Activated naive CD8-positive, alpha-beta T cell treated with anti-CD3 and anti-CD28 coated beads, Interleukin-2, amount 50 U/mL, for 24 hours (primary cell): ENCODE results near the gene NTRK2.

Experiments
- ATAC-seq: fragments of 150-1000 bp; cut with Tn5 transposase; one replicate; pipeline ENCODE4 v1.10.0; 2021
- DNase-seq: peaks from one replicate; pipeline ENCODE4 v3.0.0; 2021
- H3K27ac Mint-ChIP-seq: one replicate; pipeline ENCODE4 v1.8.0; 2021; ENCODE audit warnings: mild to moderate bottlenecking, mixed read lengths
- H3K27me3 Mint-ChIP-seq: one replicate; pipeline ENCODE4 v1.8.0; 2021; ENCODE audit warnings: mixed read lengths
- H3K36me3 Mint-ChIP-seq: one replicate; pipeline ENCODE4 v1.8.0; 2021; ENCODE audit warnings: low read depth, mixed read lengths
- H3K4me1 Mint-ChIP-seq: one replicate; pipeline ENCODE4 v1.8.0; 2021; ENCODE audit warnings: mixed read lengths
- H3K4me3 Mint-ChIP-seq: one replicate; pipeline ENCODE4 v1.8.0; 2021; ENCODE audit warnings: mild to moderate bottlenecking, moderate library complexity, mixed read lengths
- H3K9me3 Mint-ChIP-seq: one replicate; pipeline ENCODE4 v1.8.0; 2021; ENCODE audit warnings: mixed read lengths

The NTRK2 gene

DNA sequence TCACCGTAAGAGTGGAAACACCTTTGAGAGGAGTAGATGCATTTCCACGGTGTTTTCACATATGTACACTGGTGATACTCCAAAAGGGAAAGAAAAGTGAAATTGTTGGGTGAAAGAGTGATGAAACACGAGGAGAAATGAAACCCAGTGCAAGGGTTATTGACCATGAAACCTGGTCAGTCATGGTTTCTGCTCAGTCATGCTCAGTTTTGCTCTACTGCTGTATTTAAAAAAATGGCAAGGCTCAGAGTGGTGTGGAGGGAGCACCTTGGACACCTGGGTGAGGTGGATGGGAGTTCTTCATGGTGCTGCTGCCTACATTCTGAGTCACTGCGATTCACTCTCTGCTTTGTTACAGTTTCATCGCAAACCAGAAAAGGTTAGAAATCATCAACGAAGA lies 32.3 kb downstream of the NTRK2 start:
- no peak overlapping the region for H3K27ac Mint-ChIP-seq
- no peaks in the 10 kb centered on the region for H3K9me3 Mint-ChIP-seq
- H3K27me3 Mint-ChIP-seq, result peaks cover 11% of the 10 kb centered on the region
- H3K36me3 Mint-ChIP-seq, result no peaks in the 10 kb centered on the region
- no peak for ATAC-seq
- DNase-seq, result no peak
- no peaks in the 10 kb centered on the region for H3K4me1 Mint-ChIP-seq
- H3K4me3 Mint-ChIP-seq, result no peak overlapping the region

DNA sequence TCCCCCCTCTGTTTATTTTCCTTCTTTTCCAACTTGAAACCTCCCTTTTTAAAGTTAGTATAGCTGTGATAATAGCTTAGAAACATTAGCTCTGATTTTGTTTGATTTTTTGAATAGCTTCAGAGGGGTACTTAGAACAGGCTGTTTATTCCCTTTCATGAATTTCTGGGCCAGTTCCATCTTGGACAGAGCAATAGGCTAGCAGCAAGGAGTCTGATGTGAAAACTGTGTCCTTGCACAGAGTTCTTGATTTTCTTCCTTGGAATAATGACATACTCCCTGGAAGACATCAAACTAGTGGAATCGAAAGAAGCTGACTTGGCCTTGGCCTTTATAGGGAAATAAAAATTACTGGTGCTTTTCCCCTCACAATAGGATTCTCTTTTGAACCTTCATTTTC lies 32.9 kb downstream of the NTRK2 start:
- Mint-ChIP-seq H3K4me1 (no peaks in the 10 kb centered on the region), H3K36me3 (no peaks in the 10 kb centered on the region), H3K9me3 (no peaks in the 10 kb centered on the region), H3K27me3 (peaks cover 10% of the 10 kb centered on the region), H3K27ac (no peak overlapping the region), H3K4me3 (no peak overlapping the region)
- ATAC-seq (no peak), DNase-seq (no peak)

DNA sequence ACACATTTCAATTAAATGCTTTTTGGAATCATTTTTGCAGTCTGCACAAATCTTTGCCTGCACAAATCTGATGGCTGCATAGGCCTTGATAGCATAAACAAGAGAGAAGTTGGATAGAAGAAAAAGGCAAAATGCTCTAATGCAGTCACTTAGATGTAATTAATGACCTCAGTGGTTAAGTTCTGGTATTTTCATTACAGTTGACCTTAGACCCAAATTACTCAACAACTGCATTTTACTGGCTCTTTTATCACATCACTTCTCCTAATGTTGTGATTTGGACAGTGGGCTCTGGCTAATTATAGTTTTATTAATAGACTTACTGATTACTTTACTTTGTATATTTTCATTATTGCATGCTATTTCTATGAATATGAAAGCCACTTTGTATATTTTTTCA lies 34.3 kb downstream of the NTRK2 start:
- Mint-ChIP-seq H3K27ac (no peak overlapping the region), H3K4me3 (no peak overlapping the region), H3K27me3 (peaks cover 7% of the 10 kb centered on the region), H3K9me3 (no peaks in the 10 kb centered on the region), H3K36me3 (no peaks in the 10 kb centered on the region), H3K4me1 (no peaks in the 10 kb centered on the region)
- DNase-seq (no peak), ATAC-seq (no peak)

DNA sequence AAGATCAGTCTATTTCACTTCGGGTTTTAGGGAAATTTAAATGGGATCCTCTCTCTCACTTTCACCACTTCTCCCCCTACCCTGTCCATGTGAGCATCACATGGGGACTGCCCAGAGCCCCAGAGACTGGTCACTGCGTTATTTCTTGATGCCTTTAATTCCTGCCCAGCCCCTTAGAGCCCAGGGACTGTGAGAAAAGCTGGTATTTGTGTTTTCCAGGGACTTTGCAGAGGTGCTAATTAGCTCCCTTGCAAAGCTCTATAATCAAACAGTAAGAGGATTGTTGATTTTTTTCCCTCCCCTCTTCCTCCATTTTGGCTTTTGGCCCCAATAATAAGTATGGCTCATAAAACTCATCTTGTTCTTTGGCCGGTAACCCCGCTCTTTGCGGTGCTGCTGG lies 35.6 kb downstream of the NTRK2 start:
- peaks cover 7% of the 10 kb centered on the region for H3K4me1 Mint-ChIP-seq
- H3K4me3 Mint-ChIP-seq, result no peak overlapping the region
- H3K9me3 Mint-ChIP-seq, result no peaks in the 10 kb centered on the region
- H3K27ac Mint-ChIP-seq, result no peak overlapping the region
- no peak for DNase-seq
- peaks cover 6% of the 10 kb centered on the region for H3K27me3 Mint-ChIP-seq
- H3K36me3 Mint-ChIP-seq, result no peaks in the 10 kb centered on the region
- no peak for ATAC-seq

DNA sequence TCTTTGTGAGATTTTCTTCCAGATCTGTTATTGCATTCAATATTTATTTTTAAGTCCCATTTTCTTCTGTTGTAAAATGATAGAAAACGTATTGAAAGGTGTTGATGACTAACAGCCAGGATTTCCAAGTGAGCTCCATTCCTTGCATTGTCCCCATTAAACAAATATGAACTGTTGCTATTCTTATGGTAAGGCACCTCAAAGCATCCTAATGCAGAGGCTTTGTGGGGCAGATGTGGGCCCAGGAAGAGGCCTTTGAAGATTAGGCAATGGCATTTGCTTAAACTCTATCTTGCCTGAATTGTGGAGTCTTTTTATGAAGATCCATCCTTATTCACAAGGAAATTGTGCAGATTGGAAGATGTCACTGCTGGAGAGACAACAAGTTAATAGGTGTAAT lies 38.9 kb downstream of the NTRK2 start:
- no peak for DNase-seq
- Mint-ChIP-seq H3K4me3 (no peak overlapping the region), H3K36me3 (no peaks in the 10 kb centered on the region)

DNA sequence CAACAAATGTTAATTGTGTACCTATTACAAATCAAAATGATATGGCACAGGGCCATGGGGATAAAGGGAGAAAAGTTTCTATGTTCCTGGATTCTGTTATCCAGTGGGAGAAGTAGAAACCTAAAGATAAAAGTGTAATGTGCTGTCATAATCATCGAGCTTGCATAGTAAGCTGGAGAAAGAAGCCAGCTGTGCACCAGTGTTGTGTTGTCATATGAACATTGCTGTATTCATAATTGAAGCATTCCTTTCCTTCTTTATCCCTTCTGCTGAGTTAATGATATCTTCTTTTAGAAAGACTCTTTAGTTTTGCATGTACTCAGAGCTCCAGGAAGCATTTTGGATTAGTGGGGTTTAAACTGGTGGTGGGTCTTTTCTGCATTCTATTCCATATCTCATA lies 39.5 kb downstream of the NTRK2 start:
- Mint-ChIP-seq H3K27me3 (peaks cover 11% of the 10 kb centered on the region), H3K4me3 (no peak overlapping the region), H3K4me1 (peaks cover 9% of the 10 kb centered on the region), H3K27ac (no peak overlapping the region), H3K36me3 (no peaks in the 10 kb centered on the region), H3K9me3 (no peaks in the 10 kb centered on the region)
- DNase-seq (no peak), ATAC-seq (no peak)

More for the DNA sequence above, 38.9 kb downstream of the NTRK2 start:
- ATAC-seq, result no peak
- peaks cover 11% of the 10 kb centered on the region for H3K27me3 Mint-ChIP-seq
- peaks cover 9% of the 10 kb centered on the region for H3K4me1 Mint-ChIP-seq
- no peak overlapping the region for H3K27ac Mint-ChIP-seq
- H3K9me3 Mint-ChIP-seq, result no peaks in the 10 kb centered on the region

DNA sequence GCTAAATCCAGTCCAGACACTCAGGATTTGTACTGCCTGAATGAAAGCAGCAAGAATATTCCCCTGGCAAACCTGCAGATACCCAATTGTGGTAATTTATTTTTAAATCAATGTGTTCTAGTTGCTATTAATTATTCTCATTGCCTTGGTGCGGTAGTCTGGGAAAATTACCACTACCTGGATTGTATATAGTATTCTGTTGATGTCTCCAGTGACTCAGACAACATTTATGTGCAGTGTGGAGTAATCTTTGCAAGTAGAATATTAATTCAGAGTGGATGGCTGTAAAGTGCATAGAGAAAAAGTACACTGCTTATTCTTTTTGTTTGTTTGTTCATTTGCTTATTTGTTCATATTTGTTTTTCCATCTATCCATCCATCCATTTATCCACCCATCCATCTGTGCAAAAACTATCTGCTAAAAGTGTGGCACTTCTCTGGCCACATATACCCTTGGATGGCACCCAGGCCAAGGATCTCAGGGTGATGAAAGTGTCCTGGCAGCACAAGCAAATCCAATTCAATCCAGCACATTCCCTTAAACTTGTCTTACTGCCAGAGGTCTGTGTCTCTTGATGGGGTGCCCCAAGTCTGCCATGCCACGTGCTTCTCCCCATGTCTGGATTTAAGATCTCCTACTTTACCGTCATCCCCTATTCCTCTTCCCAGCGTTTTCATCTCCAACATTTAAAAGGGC lies 41.3 kb downstream of the NTRK2 start:
- no peak for ATAC-seq
- no peak for DNase-seq

DNA sequence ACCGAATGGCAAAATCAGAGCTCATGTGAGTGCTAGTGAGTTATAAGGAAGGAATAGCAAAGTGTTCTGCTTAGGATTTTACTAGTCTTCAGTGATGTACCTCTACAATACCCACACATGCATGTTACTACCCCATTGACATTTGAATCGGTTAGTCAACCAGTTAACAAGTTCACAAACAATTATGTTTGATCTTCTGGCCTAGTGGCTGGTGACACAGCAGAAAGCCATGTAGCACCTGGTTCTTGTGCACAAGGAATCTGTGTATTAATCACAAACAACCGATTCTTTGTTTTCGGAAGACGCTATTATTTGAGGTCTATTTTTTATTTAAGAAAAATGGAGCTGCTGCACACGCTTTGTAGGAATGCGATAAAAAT lies 41.9 kb downstream of the NTRK2 start:
- DNase-seq (no peak), ATAC-seq (no peak)
- Mint-ChIP-seq H3K27me3 (peaks cover 9% of the 10 kb centered on the region), H3K27ac (no peak overlapping the region), H3K4me1 (peaks cover 9% of the 10 kb centered on the region), H3K36me3 (no peaks in the 10 kb centered on the region), H3K4me3 (no peak overlapping the region), H3K9me3 (no peaks in the 10 kb centered on the region)

More for the DNA sequence above, 41.3 kb downstream of the NTRK2 start:
- no peak overlapping the region for H3K4me3 Mint-ChIP-seq
- no peaks in the 10 kb centered on the region for H3K9me3 Mint-ChIP-seq
- no peak overlapping the region for H3K27ac Mint-ChIP-seq
- peaks cover 11% of the 10 kb centered on the region for H3K27me3 Mint-ChIP-seq
- peaks cover 9% of the 10 kb centered on the region for H3K4me1 Mint-ChIP-seq
- no peaks in the 10 kb centered on the region for H3K36me3 Mint-ChIP-seq

DNA sequence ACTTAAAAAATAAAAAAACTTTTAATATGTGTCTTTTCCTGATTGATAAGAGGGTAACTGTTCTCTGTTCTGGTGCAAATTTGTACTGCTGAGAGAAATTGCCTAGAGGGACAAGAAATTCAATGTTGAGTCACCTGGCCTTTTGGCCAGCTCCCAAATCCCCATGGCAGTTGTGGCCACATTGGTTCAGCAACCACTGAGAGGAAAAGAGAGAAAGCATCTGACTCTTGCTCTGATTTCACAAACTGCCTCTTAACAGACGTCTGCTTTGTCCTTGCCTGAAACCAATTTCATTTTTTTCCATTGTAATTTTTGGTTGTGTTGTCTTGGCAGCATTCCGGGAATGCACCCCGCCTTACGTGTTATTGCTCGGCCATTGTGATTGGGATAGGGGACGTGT lies 42.4 kb downstream of the NTRK2 start:
- no peak for ATAC-seq
- no peak for DNase-seq
- no peaks in the 10 kb centered on the region for H3K9me3 Mint-ChIP-seq
- H3K27ac Mint-ChIP-seq, result no peak overlapping the region
- peaks cover 9% of the 10 kb centered on the region for H3K27me3 Mint-ChIP-seq
- no peak overlapping the region for H3K4me3 Mint-ChIP-seq
- H3K36me3 Mint-ChIP-seq, result no peaks in the 10 kb centered on the region
- peaks cover 9% of the 10 kb centered on the region for H3K4me1 Mint-ChIP-seq

DNA sequence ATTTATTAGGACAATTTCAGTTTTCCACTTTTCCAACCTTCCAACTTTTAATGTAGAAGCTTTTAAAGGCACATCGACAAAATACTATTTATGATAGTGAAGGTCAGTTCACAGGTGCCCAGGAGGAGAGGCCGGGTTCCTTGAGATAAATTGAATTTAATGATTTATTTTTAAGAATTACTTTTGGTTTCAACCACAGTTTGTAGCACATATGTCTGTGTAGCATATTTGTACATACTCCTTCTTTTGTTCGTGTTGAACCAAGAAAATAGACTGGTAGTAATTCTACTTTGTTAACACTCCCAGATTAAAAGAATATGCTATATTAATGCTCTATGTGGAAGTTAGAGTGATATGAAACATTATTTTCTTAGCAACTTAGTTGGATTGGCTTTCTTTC lies 46.7 kb downstream of the NTRK2 start:
- H3K27me3 Mint-ChIP-seq, result peaks cover 12% of the 10 kb centered on the region
- DNase-seq, result no peak
- H3K27ac Mint-ChIP-seq, result no peak overlapping the region
- H3K4me1 Mint-ChIP-seq, result peaks cover 2% of the 10 kb centered on the region
- H3K36me3 Mint-ChIP-seq, result no peaks in the 10 kb centered on the region
- H3K9me3 Mint-ChIP-seq, result peaks cover 5% of the 10 kb centered on the region
- no peak for ATAC-seq
- no peak overlapping the region for H3K4me3 Mint-ChIP-seq

DNA sequence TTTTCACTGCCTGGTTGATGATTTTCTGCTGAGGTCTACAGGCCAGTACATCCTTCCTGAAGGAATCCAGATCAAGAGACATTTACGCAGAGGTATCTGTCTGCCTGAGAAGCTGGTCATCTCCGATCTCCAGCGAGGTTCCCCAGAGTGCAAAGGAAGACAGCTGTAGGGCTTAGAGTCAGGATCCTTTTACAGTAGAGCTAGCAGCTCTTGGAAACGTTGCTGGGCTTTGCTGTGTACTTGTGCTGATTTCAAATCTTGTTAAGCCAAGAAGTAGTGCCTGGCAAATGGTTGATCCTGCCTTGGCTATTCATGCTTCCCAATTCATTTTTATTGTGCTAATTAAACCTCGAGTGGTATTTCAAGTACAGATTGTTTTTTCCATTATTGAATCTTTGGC lies 48.9 kb downstream of the NTRK2 start:
- H3K4me1 Mint-ChIP-seq, result no peaks in the 10 kb centered on the region
- ATAC-seq (no peak), DNase-seq (no peak)
- H3K4me3 Mint-ChIP-seq, result no peak overlapping the region
- no peak overlapping the region for H3K27ac Mint-ChIP-seq
- H3K27me3 Mint-ChIP-seq, result peaks cover 8% of the 10 kb centered on the region
- peaks cover 5% of the 10 kb centered on the region for H3K9me3 Mint-ChIP-seq
- H3K36me3 Mint-ChIP-seq, result no peaks in the 10 kb centered on the region

DNA sequence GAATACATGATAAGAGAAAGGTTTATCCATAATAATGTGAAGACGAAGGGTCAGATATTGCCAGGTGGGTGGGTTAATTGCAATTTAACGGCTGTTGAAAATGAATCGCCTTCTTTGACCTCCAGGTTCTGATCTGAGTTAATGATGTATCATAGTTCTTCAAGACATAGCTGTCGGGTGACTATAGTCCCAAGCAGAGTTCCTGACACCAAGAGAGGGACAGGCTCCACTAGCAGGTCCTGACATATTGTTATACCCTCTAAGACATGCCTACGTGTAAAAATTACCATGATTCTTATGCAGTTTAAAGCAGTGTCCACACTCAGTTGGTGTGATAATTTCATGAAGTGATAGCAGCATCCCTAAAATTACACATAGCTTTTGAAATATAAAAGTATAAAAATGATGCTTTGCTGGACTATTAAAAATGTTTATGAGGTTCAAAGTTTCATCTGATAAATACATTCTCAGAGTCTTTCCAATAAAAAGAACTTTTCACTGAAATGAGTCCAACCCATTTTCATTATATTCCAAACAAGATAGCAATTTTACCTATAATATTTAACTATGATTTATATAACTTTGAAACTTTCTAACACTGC lies 53.0 kb downstream of the NTRK2 start:
- Mint-ChIP-seq H3K36me3 (no peaks in the 10 kb centered on the region), H3K4me1 (no peaks in the 10 kb centered on the region), H3K27ac (no peak overlapping the region), H3K4me3 (no peak overlapping the region), H3K9me3 (peaks cover 5% of the 10 kb centered on the region), H3K27me3 (peaks cover 11% of the 10 kb centered on the region)
- DNase-seq, result no peak
- ATAC-seq, result no peak

DNA sequence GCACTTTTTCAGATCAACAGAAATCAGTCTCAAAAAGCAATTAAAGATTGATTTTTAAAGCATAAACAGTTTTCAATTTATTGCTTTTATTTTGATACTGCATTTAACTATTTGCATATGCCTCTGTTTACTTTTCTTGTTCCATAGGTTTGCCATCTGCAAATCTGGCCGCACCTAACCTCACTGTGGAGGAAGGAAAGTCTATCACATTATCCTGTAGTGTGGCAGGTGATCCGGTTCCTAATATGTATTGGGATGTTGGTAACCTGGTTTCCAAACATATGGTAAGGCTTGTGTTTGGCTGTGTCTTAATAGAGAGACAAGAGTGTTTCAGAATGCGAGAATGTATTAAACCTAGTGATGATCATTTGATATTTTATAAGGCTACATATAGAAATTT lies 53.9 kb downstream of the NTRK2 start:
- no peak for ATAC-seq
- Mint-ChIP-seq H3K4me1 (no peaks in the 10 kb centered on the region), H3K4me3 (no peak overlapping the region), H3K36me3 (no peaks in the 10 kb centered on the region), H3K9me3 (peaks cover 5% of the 10 kb centered on the region), H3K27ac (no peak overlapping the region), H3K27me3 (peaks cover 9% of the 10 kb centered on the region)
- no peak for DNase-seq

DNA sequence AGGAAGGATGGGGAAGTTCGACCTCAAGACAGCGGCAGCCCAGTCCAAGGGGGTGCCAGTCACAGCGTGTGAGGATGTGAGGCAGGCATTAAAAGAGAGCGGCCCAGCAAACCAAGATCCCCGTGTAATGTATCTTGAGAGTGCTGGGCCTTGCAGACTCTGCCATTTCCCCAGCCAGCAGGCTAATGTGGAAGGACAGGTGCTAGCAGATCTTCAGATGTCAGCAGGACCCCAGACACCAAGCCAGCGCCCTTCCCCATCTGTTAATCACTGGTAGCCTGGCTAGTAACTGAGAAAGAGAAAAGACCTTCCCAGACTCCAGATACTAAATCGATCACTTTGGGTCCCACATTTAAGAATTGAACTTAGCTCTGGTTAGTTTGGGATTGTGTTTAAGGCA lies 62.2 kb downstream of the NTRK2 start:
- ATAC-seq (no peak), DNase-seq (no peak)
- Mint-ChIP-seq H3K27me3 (peaks cover 5% of the 10 kb centered on the region), H3K27ac (no peak overlapping the region), H3K4me1 (no peaks in the 10 kb centered on the region), H3K4me3 (no peak overlapping the region), H3K36me3 (no peaks in the 10 kb centered on the region), H3K9me3 (no peaks in the 10 kb centered on the region)

DNA sequence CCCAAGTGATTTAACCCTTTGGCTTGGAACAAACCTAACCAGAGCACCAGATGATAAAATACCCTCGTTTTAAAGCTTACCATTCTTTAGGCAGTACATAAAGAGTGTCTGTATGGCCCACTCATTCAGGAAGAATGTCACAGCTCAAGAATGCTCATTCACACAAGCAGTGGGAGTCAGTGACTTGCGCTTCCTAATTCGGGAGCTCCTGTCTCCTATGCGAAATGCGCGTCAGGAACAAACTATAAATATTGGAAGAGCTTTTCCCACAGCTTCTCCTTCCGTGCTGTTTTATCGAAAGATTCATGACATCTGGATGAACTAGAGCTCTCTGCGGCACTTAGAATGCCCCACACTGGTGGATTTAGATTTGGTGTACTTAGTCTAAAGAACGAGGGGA lies 66.6 kb downstream of the NTRK2 start:
- Mint-ChIP-seq H3K9me3 (no peaks in the 10 kb centered on the region), H3K27me3 (peaks cover 5% of the 10 kb centered on the region), H3K4me3 (no peak overlapping the region), H3K36me3 (no peaks in the 10 kb centered on the region), H3K27ac (no peak overlapping the region), H3K4me1 (no peaks in the 10 kb centered on the region)
- ATAC-seq, result no peak
- no peak for DNase-seq

DNA sequence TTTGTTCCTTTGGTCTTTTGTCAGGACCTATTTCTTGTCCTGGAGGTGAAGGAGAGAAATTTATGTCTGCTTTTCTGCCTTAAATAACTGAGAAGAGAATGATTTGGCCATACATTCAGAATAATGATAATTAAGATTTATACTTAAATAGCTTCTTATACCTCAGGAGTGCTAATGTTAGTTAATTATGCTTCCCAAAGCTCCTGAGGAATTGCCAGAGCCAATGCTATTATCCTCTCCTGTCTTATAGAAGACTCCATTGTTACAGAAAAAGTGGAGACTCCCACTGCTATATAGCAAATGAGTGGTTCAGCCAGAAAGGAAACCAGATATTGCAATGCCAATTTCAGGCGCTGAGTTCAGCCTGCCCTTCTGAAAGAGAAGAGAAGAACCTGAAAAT lies 67.0 kb downstream of the NTRK2 start:
- no peak for ATAC-seq
- Mint-ChIP-seq H3K4me3 (no peak overlapping the region), H3K9me3 (no peaks in the 10 kb centered on the region), H3K27me3 (peaks cover 4% of the 10 kb centered on the region), H3K36me3 (no peaks in the 10 kb centered on the region), H3K4me1 (no peaks in the 10 kb centered on the region), H3K27ac (no peak overlapping the region)
- no peak for DNase-seq
